ENCODE data around the gene BTRC. TPM values are rescaled to one million over a fixed set of nuclear protein-coding genes. Genes with fewer than 3 reads are reported as not detected.
"Not testable (repeated sequence)": the region's sequence is repeated elsewhere in the genome, so short reads cannot be mapped to it uniquely, and the experiment has no call there.

Gene BTRC
- polyA plus RNA-seq, 1 experiment = 23.2 TPM

DNA sequence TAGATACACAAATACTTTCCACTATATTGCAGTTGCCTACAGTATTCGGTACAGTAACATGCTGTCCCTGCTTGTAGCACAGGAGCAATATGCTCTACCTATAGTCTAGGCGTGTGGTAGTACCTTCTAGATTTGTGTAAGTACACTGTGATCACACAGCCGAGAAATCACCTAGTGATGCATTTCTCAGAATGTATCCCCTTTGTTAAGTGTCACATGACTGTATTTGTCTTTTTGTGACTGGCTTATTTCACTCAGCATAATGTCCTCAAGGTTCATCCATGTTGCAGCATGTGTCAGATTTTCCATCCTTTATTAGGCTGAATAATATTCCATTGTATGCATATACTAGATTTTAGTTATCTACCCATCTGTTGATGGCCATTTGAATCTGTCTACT, 61.9 kb downstream of the BTRC start:
- ChIA-PET CTCF (no interaction called here), POLR2A (no interaction called here)
- Histone ChIP-seq H3K4me3 (ENCODE audit: low read depth, low read length) (no peak overlapping the region), H3K27ac (ENCODE audit: low read depth, low read length) (no peak overlapping the region), H3K9me3 (ENCODE audit: control insufficient read depth, insufficient read depth, low read length) (no peaks in the 10 kb centered on the region), H3K27me3 (ENCODE audit: control insufficient read depth, insufficient read depth, low read length) (no peaks in the 10 kb centered on the region)
- no peak for TF ChIP-seq CTCF (IDR thresholded peaks at IDR 0.05; ENCODE audit: low read depth, low read length)
- no peak for DNase-seq (ENCODE audit: low read depth, low spot score)

DNA sequence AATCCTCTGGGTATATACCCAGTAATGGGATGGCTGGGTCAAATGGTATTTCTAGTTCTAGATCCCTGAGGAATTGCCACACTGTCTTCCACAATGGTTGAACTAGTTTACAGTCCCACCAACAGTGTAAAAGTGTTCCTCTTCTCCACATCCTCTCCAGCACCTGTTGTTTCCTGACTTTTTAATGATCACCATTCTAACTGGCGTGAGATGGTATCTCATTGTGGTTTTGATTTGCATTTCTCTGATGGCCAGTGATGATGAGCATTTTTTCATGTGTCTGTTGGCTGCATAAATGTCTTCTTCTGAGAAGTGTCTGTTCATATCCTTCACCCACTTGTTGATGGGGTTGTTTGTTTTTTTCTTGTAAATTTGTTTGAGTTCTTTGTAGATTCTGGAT, 68.0 kb downstream of the BTRC start:
- H3K27me3 ChIP-seq (ENCODE audit: control insufficient read depth, insufficient read depth, low read length); H3K9me3 ChIP-seq (ENCODE audit: control insufficient read depth, insufficient read depth, low read length); DNase-seq (ENCODE audit: low read depth, low spot score); H3K27ac ChIP-seq (ENCODE audit: low read depth, low read length); CTCF ChIA-PET; POLR2A ChIA-PET; H3K4me3 ChIP-seq (ENCODE audit: low read depth, low read length): not testable (repeated sequence)

DNA sequence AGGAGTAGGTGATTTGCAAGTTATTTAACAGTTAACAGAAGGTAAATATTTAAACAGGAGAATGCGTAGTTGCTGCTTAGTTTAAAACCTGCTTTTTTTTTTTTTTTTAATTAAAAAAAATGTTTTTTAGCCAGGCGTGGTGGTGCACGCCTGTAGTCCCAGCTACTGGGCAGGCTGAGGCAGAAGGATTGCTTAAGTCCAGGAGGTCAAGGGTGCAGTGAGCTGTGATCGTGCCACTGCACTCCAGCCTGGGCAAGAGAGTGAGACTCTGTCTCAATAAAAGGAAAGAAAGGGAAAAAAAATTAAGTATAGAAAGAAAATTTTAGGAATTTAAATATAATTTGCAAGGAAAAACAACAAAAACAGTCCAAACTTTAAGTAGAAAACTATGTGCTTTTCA, 71.6 kb downstream of the BTRC start:
- no peak for TF ChIP-seq CTCF (IDR thresholded peaks at IDR 0.05; ENCODE audit: low read depth, low read length)
- POLR2A ChIA-PET = no interaction called here
- no peak overlapping the region for H3K4me3 ChIP-seq (ENCODE audit: low read depth, low read length)
- no peaks in the 10 kb centered on the region for H3K9me3 ChIP-seq (ENCODE audit: control insufficient read depth, insufficient read depth, low read length)
- no peaks in the 10 kb centered on the region for H3K27me3 ChIP-seq (ENCODE audit: control insufficient read depth, insufficient read depth, low read length)
- no peak overlapping the region for H3K27ac ChIP-seq (ENCODE audit: low read depth, low read length)
- CTCF ChIA-PET = interaction anchor here (1.5 kb wide), 1 partner anchor 18 kb away, joined by 6 read pairs; no protein-coding TSS in a partner anchor
- no peak for DNase-seq (ENCODE audit: low read depth, low spot score)

DNA sequence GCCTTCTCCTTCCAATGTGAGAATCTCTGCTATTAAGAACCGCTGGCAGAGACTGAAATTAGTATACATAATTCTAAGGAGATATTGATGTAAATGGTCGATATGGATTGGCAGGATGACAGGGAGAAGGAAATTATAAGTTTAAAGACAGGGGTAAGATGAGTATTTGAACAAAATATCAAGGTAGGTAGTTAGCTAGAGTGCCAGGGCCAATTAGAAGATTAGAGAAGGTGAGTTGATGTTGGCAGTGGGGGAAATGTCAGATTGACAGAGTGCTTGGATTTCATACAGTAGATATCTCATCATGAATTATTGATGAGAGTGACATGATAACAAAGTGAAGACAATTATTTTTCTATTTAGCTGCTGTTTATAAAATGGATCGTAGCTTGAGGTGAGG, 74.1 kb downstream of the BTRC start:
- Histone ChIP-seq H3K27me3 (ENCODE audit: control insufficient read depth, insufficient read depth, low read length) (no peaks in the 10 kb centered on the region), H3K9me3 (ENCODE audit: control insufficient read depth, insufficient read depth, low read length) (no peaks in the 10 kb centered on the region), H3K27ac (ENCODE audit: low read depth, low read length) (no peak overlapping the region), H3K4me3 (ENCODE audit: low read depth, low read length) (no peak overlapping the region)
- POLR2A ChIA-PET = no interaction called here
- DNase-seq (ENCODE audit: low read depth, low spot score) = no peak
- no peak for TF ChIP-seq CTCF (IDR thresholded peaks at IDR 0.05; ENCODE audit: low read depth, low read length)
- CTCF ChIA-PET = interaction anchor here (0.7 kb wide), 1 partner anchor 14 kb away, joined by 3 read pairs; no protein-coding TSS in a partner anchor

- TF ChIP-seq CTCF (IDR thresholded peaks at IDR 0.05; ENCODE audit: low read depth, low read length) = no peak
- DNase-seq (ENCODE audit: low read depth, low spot score) = no peak
- ChIA-PET POLR2A (no interaction called here), CTCF (interaction anchor here (1.0 to 1.1 kb wide), 2 partner anchors 14 to 38 kb away, joined by 3 to 4 read pairs; no protein-coding TSS in a partner anchor)
- Histone ChIP-seq H3K4me3 (ENCODE audit: low read depth, low read length) (no peak overlapping the region), H3K27me3 (ENCODE audit: control insufficient read depth, insufficient read depth, low read length) (no peaks in the 10 kb centered on the region), H3K9me3 (ENCODE audit: control insufficient read depth, insufficient read depth, low read length) (no peaks in the 10 kb centered on the region), H3K27ac (ENCODE audit: low read depth, low read length) (no peak overlapping the region)
Observed at GRCh38 chr10:101429423-101429822, 75.5 kb downstream of the BTRC start.

- no peak overlapping the region for H3K27ac ChIP-seq (ENCODE audit: low read depth, low read length)
- H3K4me3 ChIP-seq (ENCODE audit: low read depth, low read length) = no peak overlapping the region
- CTCF ChIA-PET = interaction anchor here (0.6 to 1.4 kb wide), 5 partner anchors 8 to 144 kb away, joined by 3 to 5 read pairs (median 4); no protein-coding TSS in a partner anchor
- no peaks in the 10 kb centered on the region for H3K27me3 ChIP-seq (ENCODE audit: control insufficient read depth, insufficient read depth, low read length)
- no peak for DNase-seq (ENCODE audit: low read depth, low spot score)
- no peaks in the 10 kb centered on the region for H3K9me3 ChIP-seq (ENCODE audit: control insufficient read depth, insufficient read depth, low read length)
- POLR2A ChIA-PET = no interaction called here
- no peak for TF ChIP-seq CTCF (IDR thresholded peaks at IDR 0.05; ENCODE audit: low read depth, low read length)
Observed at GRCh38 chr10:101436302-101436701, 82.3 kb downstream of the BTRC start.
